ENCODE data around the gene OR6K2.

OR6K2 gene

GRCh38 chr1:158700552-158700951 lies at the start of gene OR6K2:
Gene OR6K2 (minus strand): TSS chr1:158700652. CDS start chr1:158700652, 0 bp downstream.
- no peak for DNase-seq (ENCODE audit: low read depth, low spot score)
- WGBS (ENCODE audit: insufficient coverage, insufficient read length) = no CpG with 5 or more reads among the region's 4 CpGs
- Histone ChIP-seq H3K9me3 (ENCODE audit: control insufficient read depth, insufficient read depth, low read length) (no peaks in the 10 kb centered on the region), H3K27ac (ENCODE audit: low read length) (no peak within 1 kb of the TSS), H3K4me3 (ENCODE audit: low read length) (no peak within 1 kb of the TSS), H3K4me1 (ENCODE audit: control insufficient read depth, insufficient read depth, low read length) (no peaks in the 10 kb centered on the region), H3K36me3 (ENCODE audit: control insufficient read depth, insufficient read depth, low read length) (no peaks in the 10 kb centered on the region), H3K27me3 (ENCODE audit: control insufficient read depth, insufficient read depth, low read length) (no peaks in the 10 kb centered on the region; the same call in 1 of the 2 replicates)

GRCh38 chr1:158735848-158736247 lies 35.4 kb upstream of the OR6K2 start:
- Histone ChIP-seq H3K4me3 (ENCODE audit: low read length) (no peak overlapping the region), H3K9me3 (ENCODE audit: control insufficient read depth, insufficient read depth, low read length) (no peaks in the 10 kb centered on the region), H3K27me3 (ENCODE audit: control insufficient read depth, insufficient read depth, low read length) (no peaks in the 10 kb centered on the region), H3K27ac (ENCODE audit: low read length) (no peak overlapping the region), H3K4me1 (ENCODE audit: control insufficient read depth, insufficient read depth, low read length) (no peaks in the 10 kb centered on the region), H3K36me3 (ENCODE audit: control insufficient read depth, insufficient read depth, low read length) (no peaks in the 10 kb centered on the region)
- DNase-seq (ENCODE audit: low read depth, low spot score) = no peak

GRCh38 chr1:158732524-158732923 lies 32.1 kb upstream of the OR6K2 start:
- WGBS (ENCODE audit: insufficient coverage, insufficient read length) = no CpG with 5 or more reads among the region's 2 CpGs
- Histone ChIP-seq H3K4me3 (ENCODE audit: low read length) (no peak overlapping the region), H3K36me3 (ENCODE audit: control insufficient read depth, insufficient read depth, low read length) (no peaks in the 10 kb centered on the region), H3K4me1 (ENCODE audit: control insufficient read depth, insufficient read depth, low read length) (no peaks in the 10 kb centered on the region), H3K9me3 (ENCODE audit: control insufficient read depth, insufficient read depth, low read length) (no peaks in the 10 kb centered on the region), H3K27me3 (ENCODE audit: control insufficient read depth, insufficient read depth, low read length) (no peaks in the 10 kb centered on the region), H3K27ac (ENCODE audit: low read length) (no peak overlapping the region)
- DNase-seq (ENCODE audit: low read depth, low spot score) = no peak

- H3K27ac ChIP-seq (ENCODE audit: low read length) = no peak overlapping the region
- no peaks in the 10 kb centered on the region for H3K4me1 ChIP-seq (ENCODE audit: control insufficient read depth, insufficient read depth, low read length)
- no peaks in the 10 kb centered on the region for H3K27me3 ChIP-seq (ENCODE audit: control insufficient read depth, insufficient read depth, low read length)
- no peak overlapping the region for H3K4me3 ChIP-seq (ENCODE audit: low read length)
- no CpG with 5 or more reads among the region's 4 CpGs for WGBS (ENCODE audit: insufficient coverage, insufficient read length)
- no peak for DNase-seq (ENCODE audit: low read depth, low spot score)
- H3K36me3 ChIP-seq (ENCODE audit: control insufficient read depth, insufficient read depth, low read length) = no peaks in the 10 kb centered on the region
- no peaks in the 10 kb centered on the region for H3K9me3 ChIP-seq (ENCODE audit: control insufficient read depth, insufficient read depth, low read length)
These were observed 31.3 kb upstream of the OR6K2 start for GRCh38 chr1:158731707-158732106.

- no peak overlapping the region for H3K27ac ChIP-seq (ENCODE audit: low read length)
- no CpG with 5 or more reads among the region's 4 CpGs for WGBS (ENCODE audit: insufficient coverage, insufficient read length)
- no peaks in the 10 kb centered on the region for H3K4me1 ChIP-seq (ENCODE audit: control insufficient read depth, insufficient read depth, low read length)
- DNase-seq (ENCODE audit: low read depth, low spot score) = no peak
- no peaks in the 10 kb centered on the region for H3K36me3 ChIP-seq (ENCODE audit: control insufficient read depth, insufficient read depth, low read length)
- H3K9me3 ChIP-seq (ENCODE audit: control insufficient read depth, insufficient read depth, low read length) = no peaks in the 10 kb centered on the region
- H3K4me3 ChIP-seq (ENCODE audit: low read length) = no peak overlapping the region
- no peaks in the 10 kb centered on the region for H3K27me3 ChIP-seq (ENCODE audit: control insufficient read depth, insufficient read depth, low read length)
These were observed 30.0 kb upstream of the OR6K2 start for GRCh38 chr1:158730453-158730852.

- WGBS (ENCODE audit: insufficient coverage, insufficient read length) = no CpG with 5 or more reads among the region's 3 CpGs
- H3K4me3 ChIP-seq (ENCODE audit: low read length) = no peak overlapping the region
- H3K9me3 ChIP-seq (ENCODE audit: control insufficient read depth, insufficient read depth, low read length) = no peaks in the 10 kb centered on the region
- H3K27me3 ChIP-seq (ENCODE audit: control insufficient read depth, insufficient read depth, low read length) = no peaks in the 10 kb centered on the region
- no peaks in the 10 kb centered on the region for H3K4me1 ChIP-seq (ENCODE audit: control insufficient read depth, insufficient read depth, low read length)
- H3K27ac ChIP-seq (ENCODE audit: low read length) = no peak overlapping the region
- no peak for DNase-seq (ENCODE audit: low read depth, low spot score)
- H3K36me3 ChIP-seq (ENCODE audit: control insufficient read depth, insufficient read depth, low read length) = no peaks in the 10 kb centered on the region
These were observed 28.2 kb upstream of the OR6K2 start for GRCh38 chr1:158728510-158729225.

- Histone ChIP-seq H3K4me1 (ENCODE audit: control insufficient read depth, insufficient read depth, low read length) (no peaks in the 10 kb centered on the region), H3K36me3 (ENCODE audit: control insufficient read depth, insufficient read depth, low read length) (no peaks in the 10 kb centered on the region), H3K27ac (ENCODE audit: low read length) (no peak overlapping the region), H3K27me3 (ENCODE audit: control insufficient read depth, insufficient read depth, low read length) (no peaks in the 10 kb centered on the region), H3K9me3 (ENCODE audit: control insufficient read depth, insufficient read depth, low read length) (no peaks in the 10 kb centered on the region), H3K4me3 (ENCODE audit: low read length) (no peak overlapping the region)
- WGBS (ENCODE audit: insufficient coverage, insufficient read length) = no CpG with 5 or more reads among the region's 5 CpGs
- no peak for DNase-seq (ENCODE audit: low read depth, low spot score)
These were observed 24.0 kb upstream of the OR6K2 start for GRCh38 chr1:158724442-158724841.

- no CpG with 5 or more reads among the region's 2 CpGs for WGBS (ENCODE audit: insufficient coverage, insufficient read length)
- H3K4me3 ChIP-seq (ENCODE audit: low read length) = no peak within 1 kb of the TSS
- H3K9me3 ChIP-seq (ENCODE audit: control insufficient read depth, insufficient read depth, low read length) = no peaks in the 10 kb centered on the region
- no peak within 1 kb of the TSS for H3K27ac ChIP-seq (ENCODE audit: low read length)
- no peaks in the 10 kb centered on the region for H3K36me3 ChIP-seq (ENCODE audit: control insufficient read depth, insufficient read depth, low read length)
- H3K4me1 ChIP-seq (ENCODE audit: control insufficient read depth, insufficient read depth, low read length) = no peaks in the 10 kb centered on the region
- no peak for DNase-seq (ENCODE audit: low read depth, low spot score)
- no peaks in the 10 kb centered on the region for H3K27me3 ChIP-seq (ENCODE audit: control insufficient read depth, insufficient read depth, low read length)
These were observed 20.2 kb upstream of the OR6K2 start, which contains the start of gene OR6K3 for GRCh38 chr1:158720620-158721019. Gene OR6K3 (minus strand): TSS chr1:158720720. CDS start chr1:158718115, 2,605 bp downstream.

GRCh38 chr1:158719664-158720063 lies 19.2 kb upstream of the OR6K2 start:
- no peaks in the 10 kb centered on the region for H3K4me1 ChIP-seq (ENCODE audit: control insufficient read depth, insufficient read depth, low read length)
- H3K4me3 ChIP-seq (ENCODE audit: low read length) = no peak overlapping the region
- H3K9me3 ChIP-seq (ENCODE audit: control insufficient read depth, insufficient read depth, low read length) = no peaks in the 10 kb centered on the region
- no peaks in the 10 kb centered on the region for H3K27me3 ChIP-seq (ENCODE audit: control insufficient read depth, insufficient read depth, low read length)
- no peak for DNase-seq (ENCODE audit: low read depth, low spot score)
- WGBS (ENCODE audit: insufficient coverage, insufficient read length) = no CpG with 5 or more reads among the region's 3 CpGs
- H3K27ac ChIP-seq (ENCODE audit: low read length) = no peak overlapping the region
- no peaks in the 10 kb centered on the region for H3K36me3 ChIP-seq (ENCODE audit: control insufficient read depth, insufficient read depth, low read length)

- no peaks in the 10 kb centered on the region for H3K36me3 ChIP-seq (ENCODE audit: control insufficient read depth, insufficient read depth, low read length)
- H3K27ac ChIP-seq (ENCODE audit: low read length) = no peak overlapping the region
- H3K4me3 ChIP-seq (ENCODE audit: low read length) = no peak overlapping the region
- WGBS (ENCODE audit: insufficient coverage, insufficient read length) = no CpG with 5 or more reads among the region's 6 CpGs
- no peaks in the 10 kb centered on the region for H3K4me1 ChIP-seq (ENCODE audit: control insufficient read depth, insufficient read depth, low read length)
- H3K9me3 ChIP-seq (ENCODE audit: control insufficient read depth, insufficient read depth, low read length) = no peaks in the 10 kb centered on the region
- no peaks in the 10 kb centered on the region for H3K27me3 ChIP-seq (ENCODE audit: control insufficient read depth, insufficient read depth, low read length)
- no peak for DNase-seq (ENCODE audit: low read depth, low spot score)
These were observed 16.9 kb upstream of the OR6K2 start for GRCh38 chr1:158717344-158717743.

- Histone ChIP-seq H3K27ac (ENCODE audit: low read length) (no peak overlapping the region), H3K9me3 (ENCODE audit: control insufficient read depth, insufficient read depth, low read length) (no peaks in the 10 kb centered on the region), H3K4me3 (ENCODE audit: low read length) (no peak overlapping the region), H3K27me3 (ENCODE audit: control insufficient read depth, insufficient read depth, low read length) (no peaks in the 10 kb centered on the region), H3K36me3 (ENCODE audit: control insufficient read depth, insufficient read depth, low read length) (no peaks in the 10 kb centered on the region), H3K4me1 (ENCODE audit: control insufficient read depth, insufficient read depth, low read length) (no peaks in the 10 kb centered on the region)
- no peak for DNase-seq (ENCODE audit: low read depth, low spot score)
- no CpG with 5 or more reads among the region's 1 CpG for WGBS (ENCODE audit: insufficient coverage, insufficient read length)
These were observed 15.9 kb upstream of the OR6K2 start for GRCh38 chr1:158716335-158716734.
